Measurements from ENCODE around the gene NFE2L2.

DNA sequence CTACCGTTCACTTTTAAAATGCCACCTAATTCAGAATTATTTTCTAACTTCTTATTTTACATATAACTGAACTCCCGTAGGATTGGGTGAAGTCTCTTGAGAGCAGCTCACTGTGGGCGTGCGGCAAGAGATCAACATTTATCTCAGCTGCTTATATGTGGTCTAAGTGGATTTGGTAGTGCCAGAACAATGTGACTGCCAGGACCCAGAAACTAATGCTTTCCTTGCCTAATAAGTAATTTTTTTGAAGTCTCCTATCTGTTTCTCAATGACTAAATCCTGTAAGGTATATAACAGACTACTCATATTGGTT lies 11.2 kb upstream of the NFE2L2 start:
- TF ChIP-seq USF2 (IDR thresholded peaks at IDR 0.05; ENCODE audit: borderline replicate concordance, low read depth, low read length) (no peak), EP300 (IDR thresholded peaks at IDR 0.05; ENCODE audit: borderline replicate concordance in 1 of 2, low read depth in 1 of 2, low read length in 1 of 2) (no peak), NFIC (IDR thresholded peaks at IDR 0.05; ENCODE audit: borderline replicate concordance) (no peak), YY1 (IDR thresholded peaks at IDR 0.05; ENCODE audit: low read depth) (no peak), CTCF (IDR thresholded peaks at IDR 0.05) (no peak), EZH2phosphoT487 (IDR thresholded peaks at IDR 0.05; ENCODE audit: borderline replicate concordance, low read depth) (no peak), SIN3A (IDR thresholded peaks at IDR 0.05; ENCODE audit: borderline replicate concordance, low read depth, low read length) (no peak), JUND (IDR thresholded peaks at IDR 0.05) (no peak), SMC3 (IDR thresholded peaks at IDR 0.05; ENCODE audit: low read depth, low read length) (no peak), GABPA (IDR thresholded peaks at IDR 0.05; ENCODE audit: low read depth) (no peak)
- TF ChIP-seq, protein P1, sequence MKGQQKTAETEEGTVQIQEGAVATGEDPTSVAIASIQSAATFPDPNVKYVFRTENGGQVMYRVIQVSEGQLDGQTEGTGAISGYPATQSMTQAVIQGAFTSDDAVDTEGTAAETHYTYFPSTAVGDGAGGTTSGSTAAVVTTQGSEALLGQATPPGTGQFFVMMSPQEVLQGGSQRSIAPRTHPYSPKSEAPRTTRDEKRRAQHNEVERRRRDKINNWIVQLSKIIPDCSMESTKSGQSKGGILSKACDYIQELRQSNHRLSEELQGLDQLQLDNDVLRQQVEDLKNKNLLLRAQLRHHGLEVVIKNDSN (IDR thresholded peaks at IDR 0.05; ENCODE audit: borderline replicate concordance, low read depth): no peak
- TF ChIP-seq, protein P2, sequence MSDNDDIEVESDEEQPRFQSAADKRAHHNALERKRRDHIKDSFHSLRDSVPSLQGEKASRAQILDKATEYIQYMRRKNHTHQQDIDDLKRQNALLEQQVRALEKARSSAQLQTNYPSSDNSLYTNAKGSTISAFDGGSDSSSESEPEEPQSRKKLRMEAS (IDR thresholded peaks at IDR 0.05; ENCODE audit: low read depth): no peak
